ENCODE data around the gene PTCH2. TPM values are rescaled to one million over a fixed set of nuclear protein-coding genes. Genes with fewer than 3 reads are reported as not detected.
"Not testable (repeated sequence)": the region's sequence is repeated elsewhere in the genome, so short reads cannot be mapped to it uniquely, and the experiment has no call there.

The PTCH2 gene
- total and polyA plus RNA-seq, 2 experiments from 2014 or later: 0.66 to 0.97 TPM

DNA sequence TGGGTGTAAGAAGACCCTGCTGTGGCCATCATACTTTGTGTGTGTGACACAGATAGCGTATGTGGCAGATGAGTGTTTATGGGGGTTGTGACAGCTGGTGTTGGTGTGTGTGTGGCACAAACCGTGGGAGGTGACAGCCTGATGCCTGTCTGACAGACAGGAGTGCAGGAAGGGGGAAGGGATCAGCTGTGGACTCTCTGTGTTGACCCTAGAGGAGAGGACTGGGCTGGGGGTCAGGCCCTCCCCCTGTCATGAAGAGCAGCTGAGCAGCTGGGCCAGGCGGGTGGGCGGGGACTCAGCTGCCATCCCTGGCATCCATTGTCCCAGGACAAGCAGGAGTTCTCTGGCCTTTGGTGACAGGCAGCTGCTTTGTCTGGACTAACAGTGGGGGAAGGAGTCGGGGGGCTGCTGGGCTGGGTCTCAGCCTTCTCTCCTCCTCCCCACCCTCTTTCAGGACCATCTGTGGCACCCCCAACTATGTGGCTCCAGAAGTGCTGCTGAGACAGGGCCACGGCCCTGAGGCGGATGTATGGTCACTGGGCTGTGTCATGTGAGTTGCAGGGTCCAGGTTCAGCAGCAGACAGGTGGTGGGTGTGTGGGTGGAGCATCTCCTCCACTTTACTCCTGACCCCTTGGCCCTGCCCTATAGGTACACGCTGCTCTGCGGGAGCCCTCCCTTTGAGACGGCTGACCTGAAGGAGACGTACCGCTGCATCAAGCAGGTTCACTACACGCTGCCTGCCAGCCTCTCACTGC, 40.6 kb downstream of the PTCH2 start:
- no peak for DNase-seq (ENCODE audit: low read depth in 1 of 2, low spot score in 1 of 2)
- no peak for TF ChIP-seq CTCF (IDR thresholded peaks at IDR 0.05; ENCODE audit: low read depth, low read length)
- Histone ChIP-seq H3K4me1 (ENCODE audit: low read depth) (peaks cover 17% of the 10 kb centered on the region), H3K36me3 (peaks cover 6% of the 10 kb centered on the region), H3K9me3 (ENCODE audit: low read depth) (no peaks in the 10 kb centered on the region), H3K27me3 (no peaks in the 10 kb centered on the region), H3K4me3 (no peak overlapping the region), H3K27ac (peak overlapping the region; percentile 53)

- Histone ChIP-seq H3K4me1 (ENCODE audit: low read depth) (peaks cover 11% of the 10 kb centered on the region), H3K27ac (peak overlapping the region; percentile 53), H3K36me3 (peaks cover 6% of the 10 kb centered on the region), H3K27me3 (no peaks in the 10 kb centered on the region), H3K4me3 (no peak overlapping the region), H3K9me3 (ENCODE audit: low read depth) (no peaks in the 10 kb centered on the region)
- DNase-seq (ENCODE audit: low read depth in 1 of 2, low spot score in 1 of 2): peak in 1 of 2 donors; percentile 42
- no peak for TF ChIP-seq CTCF (IDR thresholded peaks at IDR 0.05; ENCODE audit: low read depth, low read length)
These were observed 41.4 kb downstream of the PTCH2 start for GRCh38 chr1:44801491-44802305.

DNA sequence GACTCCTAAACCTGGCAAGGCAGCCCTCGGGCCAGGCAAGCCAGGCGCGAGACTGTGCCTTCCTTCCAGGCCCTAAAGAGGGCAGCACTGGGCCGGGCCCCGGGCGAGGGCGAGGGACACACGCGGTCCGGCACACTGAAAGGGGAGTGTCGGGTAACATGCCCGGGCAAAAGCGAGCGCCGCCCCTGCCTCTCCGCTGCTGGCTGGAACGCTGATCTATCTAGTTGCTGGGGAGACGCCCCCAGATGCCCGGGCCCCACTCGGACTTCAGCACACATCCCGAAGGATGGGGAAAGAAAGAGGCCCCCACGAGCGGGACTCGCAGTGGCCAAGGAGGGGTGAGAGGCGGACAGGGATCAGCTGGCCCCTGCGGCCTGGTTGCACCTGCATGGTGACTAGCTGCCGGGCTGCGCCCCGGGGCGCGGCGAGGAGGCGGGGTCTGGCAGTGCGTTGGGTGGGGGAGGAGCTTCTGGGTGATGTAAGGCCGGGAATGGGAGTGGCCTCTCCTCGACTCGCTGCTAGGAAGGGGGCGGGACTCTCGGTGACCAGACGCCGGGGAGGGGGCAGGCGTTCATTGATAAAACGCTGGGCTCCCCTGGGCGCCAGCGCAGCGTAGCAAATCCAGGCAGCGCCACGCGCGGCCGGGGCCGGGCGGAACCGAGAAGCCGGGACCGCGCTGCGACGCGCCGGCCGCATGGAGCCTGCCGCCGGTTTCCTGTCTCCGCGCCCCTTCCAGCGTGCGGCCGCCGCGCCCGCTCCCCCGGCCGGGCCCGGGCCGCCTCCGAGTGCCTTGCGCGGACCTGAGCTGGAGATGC, 43.1 kb downstream of the PTCH2 start, which contains the start of gene PLK3:
PLK3 (plus strand) TSS at position 608 of the 815 bp plus-strand sequence; CDS start at position 695, 87 bp downstream.
- H3K4me3 ChIP-seq: peak within 1 kb of the TSS; percentile 55
- DNase-seq (ENCODE audit: low read depth in 1 of 2, low spot score in 1 of 2): peak; percentile 97 to 99
- H3K27ac ChIP-seq: peak within 1 kb of the TSS; percentile 89
- TF ChIP-seq CTCF (IDR thresholded peaks at IDR 0.05; ENCODE audit: low read depth, low read length): peak; percentile 90
- no peaks in the 10 kb centered on the region for H3K9me3 ChIP-seq (ENCODE audit: low read depth)
- H3K27me3 ChIP-seq: no peaks in the 10 kb centered on the region
- no peaks in the 10 kb centered on the region for H3K36me3 ChIP-seq
- H3K4me1 ChIP-seq (ENCODE audit: low read depth): peaks cover 11% of the 10 kb centered on the region

GRCh38 chr1:44798481-44799365, 44.3 kb downstream of the PTCH2 start:
- Histone ChIP-seq H3K27ac (peak overlapping the region; percentile 89), H3K27me3 (no peaks in the 10 kb centered on the region)

DNA sequence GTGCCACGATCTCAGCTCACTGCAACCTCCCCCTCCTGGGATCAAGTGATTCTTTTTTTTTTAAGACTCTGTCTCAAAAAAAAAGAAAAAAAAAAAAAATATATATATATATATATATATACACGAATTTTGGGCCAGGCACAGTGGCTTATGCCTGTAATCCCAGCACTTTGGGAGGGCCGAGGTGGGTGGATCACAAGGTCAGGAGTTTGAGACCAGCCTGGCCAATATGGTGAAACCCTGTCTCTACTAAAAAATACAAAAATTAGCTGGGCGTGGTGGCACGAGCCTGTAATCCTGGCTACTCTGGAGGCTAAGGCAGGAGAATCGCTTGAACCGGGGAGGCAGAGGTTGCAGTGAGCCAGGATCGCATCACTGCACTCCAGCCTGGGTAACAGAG, 45.2 kb downstream of the PTCH2 start:
- not testable (repeated sequence) for H3K27ac ChIP-seq; DNase-seq (ENCODE audit: low read depth in 1 of 2, low spot score in 1 of 2); H3K9me3 ChIP-seq (ENCODE audit: low read depth); H3K27me3 ChIP-seq; H3K4me3 ChIP-seq; H3K36me3 ChIP-seq
- H3K4me1 ChIP-seq (ENCODE audit: low read depth): peaks cover 16% of the 10 kb centered on the region

More at GRCh38 chr1:44798481-44799365, 44.3 kb downstream of the PTCH2 start:
- Histone ChIP-seq H3K4me3 (no peak overlapping the region), H3K9me3 (ENCODE audit: low read depth) (no peaks in the 10 kb centered on the region), H3K36me3 (no peaks in the 10 kb centered on the region), H3K4me1 (ENCODE audit: low read depth) (peaks cover 11% of the 10 kb centered on the region)
- TF ChIP-seq CTCF (IDR thresholded peaks at IDR 0.05; ENCODE audit: low read depth, low read length): no peak
- DNase-seq (ENCODE audit: low read depth in 1 of 2, low spot score in 1 of 2): no peak

All from cardiac muscle cell (in vitro differentiated cells and primary cell).